Fibroblast of lung (primary cell): ENCODE results near the gene CCDC174.

Experiments used
- CTCF ChIP-seq, 2 donors: IDR thresholded peaks in 1 of 2; conservative IDR thresholded peaks in 1 of 2; 1 replicate in 1 of 2; 2 replicates in 1 of 2; pipeline ENCODE4 v1.5.1; 2011 to 2012; ENCODE audit warnings: low read length in 2 of 2, control low read depth in 1 of 2, inconsistent platforms in 1 of 2, low read depth in 1 of 2, mild to moderate bottlenecking in 1 of 2
- EZH2 ChIP-seq: IDR thresholded peaks from 2 replicates; pipeline ENCODE4 v1.5.1; 2012; ENCODE audit warnings: low read length, control low read depth, mild to moderate bottlenecking; ENCODE audit errors: missing control alignments

GRCh38 chr3:14628406-14628805, 23.2 kb upstream of the CCDC174 start:
- TF ChIP-seq CTCF (conservative IDR thresholded peaks at IDR 0.05 in 1 of 2, IDR thresholded peaks at IDR 0.05 in 1 of 2; ENCODE audit: low read depth in 1 of 2, low read length in 2 of 2): no peak
- no peak for TF ChIP-seq EZH2
